Heart right ventricle (tissue), 16 donors: ENCODE measurements around the gene MYO7B. TPM values are rescaled to one million over a fixed set of nuclear protein-coding genes. Genes with fewer than 3 reads are reported as not detected.
"Not testable (repeated sequence)": the region's sequence is repeated elsewhere in the genome, so short reads cannot be mapped to it uniquely, and the experiment has no call there.

Experiments used
- ATAC-seq, 8 donors: fragments of 200-7000 bp; cut with Tn5 transposase; one replicate each; pipeline ENCODE4 v1.9.1; 2020; ENCODE audit warnings: mild to moderate bottlenecking in 8 of 8, moderate library complexity in 8 of 8, moderate number of reproducible peaks in 1 of 8
- DNase-seq, 2 donors: peaks; one replicate each; pipeline ENCODE4 v3.0.0-alpha.2; 2020
- H3K27ac ChIP-seq, 10 donors: fragments of 200-600 bp; sonication (generic) in 2 of 10; one replicate each; pipeline versions ENCODE4 v1.5.0 to v1.8.0; 2020 to 2022; ENCODE audit warnings: mild to moderate bottlenecking in 3 of 10
- H3K27me3 ChIP-seq, 7 donors: fragments of 200-600 bp; one replicate each; pipeline ENCODE4 v1.8.0; 2021 to 2022; ENCODE audit warnings: mild to moderate bottlenecking in 2 of 7
- H3K36me3 ChIP-seq, 9 donors: fragments of 200-600 bp; sonication (generic) in 1 of 9; one replicate each; pipeline versions ENCODE4 v1.5.0 to v1.8.0; 2020 to 2022; ENCODE audit warnings: mild to moderate bottlenecking in 2 of 9
- H3K4me1 ChIP-seq, 9 donors: fragments of 200-600 bp; sonication (generic) in 1 of 9; one replicate each; pipeline versions ENCODE4 v1.5.0 to v1.8.0; 2020 to 2022; ENCODE audit warnings: mild to moderate bottlenecking in 4 of 9
- H3K4me3 ChIP-seq, 10 donors: fragments of 200-600 bp; sonication (generic) in 2 of 10; one replicate each; pipeline versions ENCODE4 v1.5.0 to v1.8.0; 2020 to 2022; ENCODE audit warnings: mild to moderate bottlenecking in 7 of 10, moderate library complexity in 2 of 10
- H3K9me3 ChIP-seq, 11 donors: fragments of 200-600 bp in 10 of 11; sonication (generic) in 2 of 11; one replicate each; pipeline versions ENCODE4 v1.5.0 to v1.8.0; 2013 to 2022; ENCODE audit warnings: mild to moderate bottlenecking in 2 of 11, control low read depth in 1 of 11, moderate library complexity in 1 of 11
- CTCF ChIP-seq, 9 donors: fragments of 200-600 bp; sonication (generic) in 2 of 9; IDR thresholded peaks; one replicate each; pipeline versions ENCODE4 v1.5.0 to v1.8.0; 2021 to 2022; ENCODE audit warnings: antibody characterized with exemption in 9 of 9, mild to moderate bottlenecking in 5 of 9, moderate library complexity in 1 of 9
- WGBS, 2 donors: extraction: QIAGEN DNeasy Blood & Tissue Kit; methylation state at CpG; one replicate each; pipeline ENCODE4 v1.1.7; 2013; ENCODE audit warnings: inconsistent platforms in 1 of 2; 5-methylcytosine and 5-hydroxymethylcytosine counted together
- intact Hi-C, 10 donors: fragments of 100-400 bp; cut with DNase I; formaldehyde crosslinking; loops; one replicate each; pipeline versions ENCODE4 v1.11.1 to v1.14.2; 2022
- polyA plus RNA-seq, 2 donors: library from polyadenylated mRNA; stranded (reverse); fragments of 200-250 nt; gene quantifications; one replicate each; pipeline ENCODE4 v1.2.3, GENCODE V29; 2013
- total RNA-seq, 10 donors: library from RNA; stranded (reverse); fragmentation: NEBNext Ultra II Directional in 3 of 10; extraction: Animal tissue kit (Norgen Biotek cat#: 25700) in 3 of 10; gene quantifications; one replicate each; pipeline versions ENCODE4 v1.2.1 to v1.2.4, GENCODE V29; 2021 to 2023
- donor health status: Arrhythmogenic right ventricular cardiomyopathy.
- donor health status: ischemic (EF 13 %, LVEDD 7.1; RV severe dilation, severe dysfunction).
- donor health status: healthy with polysubstance abuse.
- donor health status: DM: no; HTN: yes; CAD: no.
- donor health status: DM: no; HTN: no; CAD: no.
- donor health status: ischemic (EF 25% LVEDD 6.9; RV normal size, moderate dysfunction).
- donor health status: ischemic (EF 25% LVEDD 5.7; RV mildly dilated, moderate dysfunction).
- donor health status: healthy.
- donor health status: DM: yes; HTN: yes; CAD: no.
- donor health status: Ischemic cardiomyopathy.
- donor health status: ischemic (EF 35%, LVEDD 5.7; RV mildly dilated, moderate dysfunction).
- donor health status: nonischemic (EF 11% LVEDD 7.7; RV severe dilation, severe dysfunction).
- donor health status: DM: yes; HTN: yes; CAD: no.
- donor health status: PGD.
- donor health status: ischemic (EF 29% LVEDD 5.4; RV normal size, mild dysfunction).
- donor health status: nonischemic (EF 23%, LVEDD 6.1; RV moderate dilation, normal function).

Gene MYO7B
- total and polyA plus RNA-seq, 12 donors = 0.42 to 2.3 (median 0.90) TPM

DNA sequence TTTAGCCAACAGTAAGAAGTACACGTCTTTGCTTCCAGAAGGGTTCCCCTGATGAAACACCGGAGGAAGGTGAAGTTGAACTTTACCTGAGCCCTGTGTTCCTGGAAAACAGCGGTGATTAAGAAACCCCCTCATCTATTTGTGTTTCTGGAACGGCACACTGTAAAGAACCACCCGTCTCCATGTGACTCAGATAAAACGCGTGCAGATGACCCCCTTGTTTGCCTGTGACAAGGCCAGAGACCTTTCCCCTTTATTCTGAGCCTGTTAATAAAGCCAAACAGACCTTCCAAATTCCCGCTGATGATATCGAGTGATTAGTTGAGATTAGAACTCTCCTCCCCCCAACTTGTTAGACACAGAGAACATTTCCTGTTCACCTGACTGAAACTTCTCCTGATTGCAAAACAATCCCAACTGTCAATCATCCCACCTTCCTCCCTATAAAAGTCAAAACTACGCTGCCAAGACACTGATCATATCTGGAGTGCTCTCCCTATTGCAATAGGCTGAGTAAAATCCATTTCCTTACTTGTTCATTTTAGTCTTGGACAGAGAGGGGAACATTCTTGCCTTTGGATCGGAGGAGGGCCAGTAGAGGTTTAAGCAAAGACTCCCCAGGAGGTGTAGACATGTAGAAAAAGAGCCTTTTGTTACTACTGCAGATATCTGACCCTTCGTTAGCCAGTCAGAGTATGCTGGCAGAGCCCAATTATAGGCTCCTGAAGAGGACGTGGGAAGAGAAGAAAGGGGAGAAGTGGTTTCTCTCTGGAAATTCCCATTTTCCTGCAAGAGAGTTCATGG lies 8.3 kb upstream of the MYO7B start:
- intact Hi-C loops = loop anchor here in 5 of 10 donors (2.0 to 10.0 kb wide), 5 partner anchors 40 to 178 kb away; partner anchors contain the start of genes SFT2D3 (in 5 of the 5) and GPR17 (in 1 of the 5)

GRCh38 chr2:127528487-127528886 lies 7.0 kb upstream of the MYO7B start:
- no peak for ATAC-seq
- intact Hi-C loops = loop anchor here in 4 of 10 donors (5.0 to 10.0 kb wide), 4 partner anchors 39 to 176 kb away; partner anchors contain the start of genes SFT2D3 (in 4 of the 4) and GPR17 (in 1 of the 4)

More for the DNA sequence above, 8.3 kb upstream of the MYO7B start:
- peak overlapping the region; percentile 13 to 96 (median 87) for H3K4me3 ChIP-seq
- peaks cover 0 to 33% (median 23%) of the 10 kb centered on the region in 9 donors for H3K4me1 ChIP-seq
- H3K27me3 ChIP-seq = no peaks in the 10 kb centered on the region
- DNase-seq (no peak), ATAC-seq (peak in 2 of 8 donors; percentile 9 to 28)
- WGBS, 2 donors = 22 to 23% methylated on average over 13 of the region's 13 CpGs
- peaks cover 0 to 19% (median 7%) of the 10 kb centered on the region in 9 donors for H3K36me3 ChIP-seq
- peaks cover 0 to 8% (median 0%) of the 10 kb centered on the region in 11 donors for H3K9me3 ChIP-seq
- peak overlapping the region; percentile 41 to 98 (median 94) for H3K27ac ChIP-seq
- TF ChIP-seq CTCF (IDR thresholded peaks at IDR 0.05) = no peak

GRCh38 chr2:127529416-127529815 lies 6.1 kb upstream of the MYO7B start:
- not testable (repeated sequence) for H3K27ac ChIP-seq, ATAC-seq, H3K9me3 ChIP-seq, DNase-seq, H3K36me3 ChIP-seq, H3K4me3 ChIP-seq, H3K27me3 ChIP-seq
- WGBS, 2 donors = 83 to 88% methylated on average over 2 of the region's 2 CpGs
- intact Hi-C loops = loop anchor here in 4 of 10 donors (5.0 to 10.0 kb wide), 4 partner anchors 38 to 175 kb away; partner anchors contain the start of genes SFT2D3 (in 4 of the 4) and GPR17 (in 1 of the 4)
- peaks cover 0 to 19% (median 13%) of the 10 kb centered on the region in 9 donors for H3K4me1 ChIP-seq

More at GRCh38 chr2:127528487-127528886, 7.0 kb upstream of the MYO7B start:
- no peak for TF ChIP-seq CTCF (IDR thresholded peaks at IDR 0.05)
- DNase-seq = no peak
- Histone ChIP-seq H3K9me3 (peaks cover 0 to 8% (median 0%) of the 10 kb centered on the region in 11 donors), H3K4me3 (no peak overlapping the region), H3K4me1 (peaks cover 0 to 28% (median 22%) of the 10 kb centered on the region in 9 donors), H3K27ac (no peak overlapping the region), H3K27me3 (no peaks in the 10 kb centered on the region), H3K36me3 (peaks cover 0 to 6% (median 0%) of the 10 kb centered on the region in 9 donors)
- 57 to 58% methylated on average over 4 of the region's 4 CpGs for WGBS, 2 donors

GRCh38 chr2:127530245-127531140 lies 5.0 kb upstream of the MYO7B start:
- H3K9me3 ChIP-seq = peaks cover 0 to 8% (median 0%) of the 10 kb centered on the region in 11 donors
- H3K27me3 ChIP-seq = peaks cover 0 to 10% (median 4%) of the 10 kb centered on the region in 7 donors
- intact Hi-C loops = no loop called here
- H3K4me1 ChIP-seq = peaks cover 0 to 8% (median 5%) of the 10 kb centered on the region in 9 donors
- H3K27ac ChIP-seq = no peak overlapping the region
- ATAC-seq (no peak), DNase-seq (no peak)
- 87 to 90% methylated on average over 3 of the region's 3 CpGs for WGBS, 2 donors
- H3K4me3 ChIP-seq = no peak overlapping the region
- no peaks in the 10 kb centered on the region for H3K36me3 ChIP-seq
- no peak for TF ChIP-seq CTCF (IDR thresholded peaks at IDR 0.05)
